Testis (tissue), 3 donors: Measurements from ENCODE around the gene CHRNA7. TPM values are rescaled to one million over a fixed set of nuclear protein-coding genes. Genes with fewer than 3 reads are reported as not detected.

ENCODE experiments used
- DNase-seq: peaks from one replicate; pipeline ENCODE4 v3.0.0-alpha.2; 2019
- H3K27ac ChIP-seq, 2 donors: fragments of 200-600 bp; sonication (generic); one replicate each; pipeline ENCODE4 v1.5.1; 2019
- H3K27me3 ChIP-seq: fragments of 200-600 bp; sonication (generic); one replicate; pipeline ENCODE4 v1.5.1; 2019
- H3K36me3 ChIP-seq: fragments of 200-600 bp; sonication (generic); one replicate; pipeline ENCODE4 v1.5.1; 2017; ENCODE audit warnings: low read depth; ENCODE audit errors: missing control alignments
- H3K4me1 ChIP-seq: fragments of 200-600 bp; sonication (generic); one replicate; pipeline ENCODE4 v1.5.1; 2019
- H3K4me3 ChIP-seq, 2 donors: fragments of 200-600 bp; sonication (generic); one replicate each; pipeline ENCODE4 v1.5.1; 2017 to 2019
- H3K9me3 ChIP-seq: fragments of 200-600 bp; sonication (generic); one replicate; pipeline ENCODE4 v1.5.1; 2017
- POLR2A ChIP-seq: fragments of 450-650 bp; IDR thresholded peaks from one replicate; pipeline ENCODE4 v1.6.1; 2017; ENCODE audit warnings: antibody characterized with exemption, mild to moderate bottlenecking, moderate library complexity
- WGBS, 2 donors: methylation state at CpG; one replicate each; pipeline ENCODE4 v1.1.5; 2018; 5-methylcytosine and 5-hydroxymethylcytosine counted together
- intact Hi-C: fragments of 100-400 bp; cut with DNase I; formaldehyde crosslinking; loops from one replicate; pipeline ENCODE4 v1.15.1; 2023; ENCODE audit warnings: low total_unique reads
- polyA plus RNA-seq: library from polyadenylated mRNA; stranded (reverse); fragments of 350-450 nt; fragmentation: Illumina TruSeq; extraction: RNeasy Lipid Tissue Mini Kit (QIAGEN cat#74804); gene quantifications from one replicate; pipeline ENCODE4 v1.2.3, GENCODE V29; 2014; ENCODE audit warnings: low read depth, low replicate concordance; ENCODE audit not compliant: insufficient read depth
- total RNA-seq, 2 donors: library from RNA; depleted of rRNA; stranded (reverse); fragments of >200 nt; gene quantifications; one replicate each; pipeline ENCODE4 v1.2.3, GENCODE V29; 2016
- TF ChIP-seq, protein P1 (sequence below), 3 experiments: fragments of 450-650 bp in 2 of 3; fragments of 200-600 bp in 1 of 3; sonication (generic) in 1 of 3; IDR thresholded peaks; one replicate each; pipeline ENCODE4 v1.5.1; 2016 to 2019; ENCODE audit warnings: antibody characterized with exemption in 3 of 3, mild to moderate bottlenecking in 2 of 3, moderate library complexity in 1 of 3

CHRNA7 gene
- total and polyA plus RNA-seq, 3 donors from 2014 or later: 6.2 to 24.5 (median 17.8) TPM

DNA sequence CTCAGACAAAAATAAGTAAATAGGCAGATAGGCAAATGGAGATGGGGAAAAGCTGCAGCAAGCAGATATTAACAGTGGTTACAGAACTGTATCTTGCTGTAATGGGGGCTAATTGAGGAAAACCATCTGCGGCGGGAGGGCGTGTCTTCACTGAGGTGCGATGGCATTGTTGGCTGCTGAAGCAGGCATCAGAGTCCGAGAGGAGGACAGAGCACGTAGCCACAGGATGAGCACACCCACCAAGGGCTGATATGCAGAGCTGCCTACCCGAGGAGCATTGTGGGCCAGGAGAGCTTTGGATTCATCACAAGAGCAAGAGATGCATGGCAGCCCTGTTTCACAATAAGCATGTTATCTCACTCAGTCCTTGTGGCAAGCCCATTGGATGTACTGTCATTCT lies 30.4 kb downstream of the CHRNA7 start:
- DNase-seq: no peak
- Histone ChIP-seq H3K4me1 (no peaks in the 10 kb centered on the region), H3K4me3 (no peak overlapping the region), H3K27me3 (no peaks in the 10 kb centered on the region), H3K36me3 (no peaks in the 10 kb centered on the region), H3K9me3 (no peaks in the 10 kb centered on the region), H3K27ac (no peak overlapping the region)
- intact Hi-C loops: no loop called here
- no peak for TF ChIP-seq POLR2A
- TF ChIP-seq, protein P1, sequence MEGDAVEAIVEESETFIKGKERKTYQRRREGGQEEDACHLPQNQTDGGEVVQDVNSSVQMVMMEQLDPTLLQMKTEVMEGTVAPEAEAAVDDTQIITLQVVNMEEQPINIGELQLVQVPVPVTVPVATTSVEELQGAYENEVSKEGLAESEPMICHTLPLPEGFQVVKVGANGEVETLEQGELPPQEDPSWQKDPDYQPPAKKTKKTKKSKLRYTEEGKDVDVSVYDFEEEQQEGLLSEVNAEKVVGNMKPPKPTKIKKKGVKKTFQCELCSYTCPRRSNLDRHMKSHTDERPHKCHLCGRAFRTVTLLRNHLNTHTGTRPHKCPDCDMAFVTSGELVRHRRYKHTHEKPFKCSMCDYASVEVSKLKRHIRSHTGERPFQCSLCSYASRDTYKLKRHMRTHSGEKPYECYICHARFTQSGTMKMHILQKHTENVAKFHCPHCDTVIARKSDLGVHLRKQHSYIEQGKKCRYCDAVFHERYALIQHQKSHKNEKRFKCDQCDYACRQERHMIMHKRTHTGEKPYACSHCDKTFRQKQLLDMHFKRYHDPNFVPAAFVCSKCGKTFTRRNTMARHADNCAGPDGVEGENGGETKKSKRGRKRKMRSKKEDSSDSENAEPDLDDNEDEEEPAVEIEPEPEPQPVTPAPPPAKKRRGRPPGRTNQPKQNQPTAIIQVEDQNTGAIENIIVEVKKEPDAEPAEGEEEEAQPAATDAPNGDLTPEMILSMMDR (IDR thresholded peaks at IDR 0.05): no peak
- 90 to 91% methylated on average over 6 to 7 of the region's 7 CpGs for whole genome bisulfite sequencing, 2 donors

DNA sequence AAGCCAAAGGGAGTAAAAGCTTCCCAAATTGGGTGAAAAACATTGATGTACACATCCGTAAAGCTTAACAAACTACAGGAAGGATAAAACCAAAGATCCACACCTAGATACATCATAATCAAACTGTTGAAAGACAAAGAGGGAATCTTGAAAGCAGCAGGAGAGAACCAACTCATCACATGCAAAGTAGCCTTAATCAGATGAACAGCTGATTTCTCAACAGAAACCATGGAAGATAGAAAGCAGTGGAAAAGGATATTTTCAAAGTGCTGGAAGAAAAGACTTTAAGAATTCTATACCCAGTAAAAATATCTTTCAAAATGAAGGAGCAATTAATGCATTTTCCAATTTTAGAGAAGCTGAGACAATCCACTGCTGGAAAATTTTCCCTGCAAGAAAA lies 36.8 kb downstream of the CHRNA7 start:
- Histone ChIP-seq H3K27ac (no peak overlapping the region), H3K9me3 (no peaks in the 10 kb centered on the region), H3K4me1 (no peaks in the 10 kb centered on the region), H3K4me3 (no peak overlapping the region), H3K27me3 (no peaks in the 10 kb centered on the region), H3K36me3 (no peaks in the 10 kb centered on the region)
- TF ChIP-seq POLR2A: no peak
- TF ChIP-seq, protein P1 (IDR thresholded peaks at IDR 0.05): no peak
- WGBS, 2 donors: 91 to 96% methylated on average over 1 of the region's 1 CpG
- DNase-seq: no peak
- intact Hi-C loops: no loop called here

DNA sequence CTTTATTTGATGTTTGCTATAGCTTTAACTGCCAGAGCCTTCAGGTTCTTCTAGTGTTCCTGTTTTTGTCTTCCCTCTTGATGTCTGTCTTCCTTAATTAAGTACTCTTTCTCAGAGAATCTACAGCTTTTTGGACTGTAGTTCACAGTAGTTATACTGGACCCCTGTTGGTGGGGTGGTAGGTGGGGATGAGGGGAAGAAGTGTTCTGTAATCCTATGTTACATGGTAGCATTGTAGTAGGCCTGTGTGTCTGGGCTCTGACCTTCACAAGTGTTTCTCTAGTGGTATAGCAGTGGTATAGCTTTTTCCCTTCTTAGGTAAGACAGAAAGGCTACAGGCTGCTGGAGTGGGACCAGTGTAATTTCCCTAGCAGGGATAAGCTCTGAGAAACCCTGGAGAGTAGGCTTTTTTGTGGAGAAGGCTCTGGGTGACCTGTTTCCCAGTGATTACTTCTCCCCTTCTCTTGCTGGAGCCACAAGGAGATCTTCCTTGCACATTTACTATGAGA lies 59.6 kb downstream of the CHRNA7 start:
- no peak overlapping the region for H3K4me3 ChIP-seq
- H3K36me3 ChIP-seq: no peaks in the 10 kb centered on the region

DNA sequence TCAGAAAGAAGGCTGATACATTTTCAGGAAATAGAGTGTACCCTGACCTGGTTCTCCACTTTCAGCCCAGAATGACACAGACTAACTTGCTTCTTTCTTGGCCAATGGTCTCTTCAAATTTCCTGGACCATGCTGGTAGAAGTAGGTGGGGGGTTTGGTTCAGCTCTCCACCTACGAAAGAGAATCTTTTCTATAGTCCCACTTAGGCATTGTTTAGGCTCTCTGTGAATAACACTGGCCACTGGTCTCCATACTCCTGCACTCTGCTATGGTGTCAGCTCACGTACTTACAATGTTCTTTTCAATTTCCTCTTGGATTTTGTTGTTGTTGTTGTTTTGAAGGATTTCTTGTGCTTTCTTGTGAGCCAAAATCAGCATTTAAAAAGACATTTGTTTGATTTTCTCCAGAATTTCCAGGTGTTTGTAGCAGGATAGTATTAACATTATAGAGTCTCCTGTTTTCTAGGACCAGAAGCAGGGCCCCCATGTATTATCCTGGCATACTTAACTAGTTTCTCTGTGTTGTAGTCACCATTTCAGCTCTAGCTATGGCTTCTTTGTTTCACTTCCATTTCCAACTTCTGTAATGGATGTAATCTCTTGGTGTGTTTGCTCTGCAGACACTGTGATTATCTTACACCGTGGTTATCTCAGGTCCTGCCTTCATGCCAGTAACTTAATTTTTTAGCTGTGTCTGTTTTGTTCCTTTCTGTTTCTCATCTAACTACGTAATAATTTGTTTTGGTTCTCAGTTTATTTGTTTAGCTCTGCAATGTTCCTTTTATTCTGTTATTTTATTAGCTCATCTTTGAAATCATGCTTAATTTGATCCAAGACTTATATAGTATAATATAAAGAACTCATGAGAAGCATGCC lies 61.4 kb downstream of the CHRNA7 start:
- H3K27me3 ChIP-seq: no peaks in the 10 kb centered on the region
- no peaks in the 10 kb centered on the region for H3K36me3 ChIP-seq
- WGBS, 2 donors: 39 to 41% methylated on average over 4 of the region's 4 CpGs
- no peak for TF ChIP-seq POLR2A
- TF ChIP-seq, protein P1 (IDR thresholded peaks at IDR 0.05): no peak
- no peaks in the 10 kb centered on the region for H3K4me1 ChIP-seq
- H3K9me3 ChIP-seq: no peaks in the 10 kb centered on the region
- no peak for DNase-seq
- intact Hi-C loops: no loop called here
- no peak overlapping the region for H3K27ac ChIP-seq
- H3K4me3 ChIP-seq: no peak overlapping the region

More for the DNA sequence above, 59.6 kb downstream of the CHRNA7 start:
- Histone ChIP-seq H3K27ac (no peak overlapping the region), H3K9me3 (no peaks in the 10 kb centered on the region), H3K4me1 (no peaks in the 10 kb centered on the region), H3K27me3 (no peaks in the 10 kb centered on the region)
- no peak for TF ChIP-seq POLR2A
- TF ChIP-seq, protein P1 (IDR thresholded peaks at IDR 0.05): no peak
- intact Hi-C loops: no loop called here
- no peak for DNase-seq

DNA sequence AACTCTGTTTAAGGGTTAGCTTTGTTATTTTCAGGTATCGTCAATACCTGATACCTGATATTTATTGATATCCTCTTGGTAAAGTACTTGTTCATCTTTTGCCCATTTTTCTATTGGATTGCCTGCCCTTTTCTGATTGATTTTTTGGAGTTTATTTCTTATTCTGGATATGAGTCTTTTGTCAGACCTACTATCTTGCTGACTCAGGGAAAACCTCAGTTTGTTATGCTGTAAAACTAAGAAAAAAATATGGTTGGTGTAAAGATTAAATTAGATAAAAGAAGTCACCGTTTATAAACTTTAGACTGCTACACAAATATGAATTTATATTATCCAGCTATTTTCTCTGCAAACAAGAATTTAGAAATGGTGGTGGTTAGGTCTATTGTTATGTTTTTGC lies 65.9 kb downstream of the CHRNA7 start:
- TF ChIP-seq, protein P1 (IDR thresholded peaks at IDR 0.05): no peak
- no peak for TF ChIP-seq POLR2A
- H3K36me3 ChIP-seq: no peaks in the 10 kb centered on the region
- H3K4me1 ChIP-seq: no peaks in the 10 kb centered on the region
- H3K9me3 ChIP-seq: no peaks in the 10 kb centered on the region
- intact Hi-C loops: no loop called here
- H3K4me3 ChIP-seq: no peak overlapping the region
- no peak overlapping the region for H3K27ac ChIP-seq
- no peaks in the 10 kb centered on the region for H3K27me3 ChIP-seq
- DNase-seq: no peak
- WGBS, 2 donors: 83 to 89% methylated on average over 2 of the region's 2 CpGs
